GM04504 (cell line): ENCODE measurements around the gene SHMT1.
"Not testable (repeated sequence)": the region's sequence is repeated elsewhere in the genome, so short reads cannot be mapped to it uniquely, and the experiment has no call there.

Source experiments
- DNase-seq: peaks from one replicate; pipeline ENCODE4 v3.0.0-alpha.2; 2012; ENCODE audit warnings: low read depth

The SHMT1 gene

DNA sequence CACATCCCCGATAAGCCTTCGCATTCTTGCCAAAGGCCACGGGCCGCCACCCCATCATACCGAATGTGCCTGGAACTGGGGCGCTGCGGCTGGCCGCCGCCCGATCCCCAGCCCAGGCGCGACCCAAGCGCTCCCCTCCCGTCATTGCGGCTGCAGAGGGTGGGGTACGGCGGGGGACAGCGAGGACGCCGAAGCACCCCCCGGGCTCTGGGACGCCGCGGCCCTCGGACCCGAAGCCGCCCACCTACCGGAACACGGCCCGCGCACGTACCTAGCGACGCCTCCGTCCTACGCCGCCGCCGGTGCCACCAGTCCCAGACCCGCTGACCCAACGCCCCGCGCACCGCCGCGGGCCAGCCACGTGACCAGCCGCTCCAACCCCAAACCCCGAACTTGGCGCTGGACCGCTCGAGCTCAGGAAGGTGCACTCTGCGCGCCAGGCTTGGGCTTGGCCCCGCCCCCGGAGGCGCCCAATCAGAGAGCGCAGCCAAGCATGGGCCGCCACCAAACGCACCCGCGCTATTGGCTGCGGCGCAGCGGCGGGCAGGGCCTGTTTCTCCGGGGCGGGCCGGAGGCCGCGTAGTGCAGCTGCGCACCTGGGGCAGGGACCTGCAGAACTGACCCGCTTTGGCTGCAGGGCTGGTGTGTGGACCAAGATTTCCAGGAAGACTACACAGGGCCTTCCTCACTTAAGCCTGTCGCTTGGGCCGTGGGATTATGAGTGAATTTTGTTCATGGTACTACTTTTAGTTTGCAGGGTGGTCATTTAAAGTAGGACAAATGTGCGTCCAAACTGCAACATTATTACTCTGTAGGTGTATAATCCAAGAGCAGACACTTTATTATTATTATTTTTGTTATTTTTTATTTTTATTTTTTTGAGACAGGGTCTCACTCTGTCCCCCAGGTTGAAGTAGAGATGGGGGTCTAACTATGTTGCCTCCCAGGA is at the start of gene SHMT1:
Gene SHMT1 (minus strand): TSS at position 450 of the 949 bp plus-strand sequence. CDS start 7,569 bp downstream, outside the sequence.
- peak; percentile 65 for DNase-seq

DNA sequence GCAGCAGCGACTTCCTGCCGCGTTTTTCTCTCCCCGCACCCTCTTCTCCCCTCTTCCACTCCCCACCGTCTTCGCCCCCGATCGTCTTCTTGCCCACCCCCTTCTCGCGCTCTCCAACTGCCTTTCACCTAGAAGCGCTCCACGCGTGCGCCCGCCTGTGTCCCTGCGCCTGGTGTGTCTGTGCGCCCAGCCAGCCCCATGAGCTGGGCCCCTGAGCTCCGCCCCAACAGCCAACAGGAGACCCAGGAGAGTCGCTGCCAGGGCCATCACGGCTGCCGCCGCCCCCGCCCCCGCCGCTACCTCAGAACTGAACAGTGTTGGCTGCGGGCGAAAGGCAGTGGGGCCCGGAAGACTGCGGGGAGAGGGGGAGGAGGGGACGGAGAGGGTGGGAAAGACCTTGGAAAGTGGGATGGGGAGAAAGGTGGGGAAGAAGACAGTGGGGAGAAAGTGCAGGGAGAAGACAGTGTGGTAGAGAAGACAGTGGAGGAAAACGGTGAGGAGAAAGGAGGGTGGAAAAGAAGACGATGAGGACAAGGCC is 48.7 kb upstream of the SHMT1 start:
- not testable (repeated sequence) for DNase-seq

- peak; percentile 18 for DNase-seq
These were observed 48.1 kb upstream of the SHMT1 start for GRCh38 chr17:18411377-18411864.

DNA sequence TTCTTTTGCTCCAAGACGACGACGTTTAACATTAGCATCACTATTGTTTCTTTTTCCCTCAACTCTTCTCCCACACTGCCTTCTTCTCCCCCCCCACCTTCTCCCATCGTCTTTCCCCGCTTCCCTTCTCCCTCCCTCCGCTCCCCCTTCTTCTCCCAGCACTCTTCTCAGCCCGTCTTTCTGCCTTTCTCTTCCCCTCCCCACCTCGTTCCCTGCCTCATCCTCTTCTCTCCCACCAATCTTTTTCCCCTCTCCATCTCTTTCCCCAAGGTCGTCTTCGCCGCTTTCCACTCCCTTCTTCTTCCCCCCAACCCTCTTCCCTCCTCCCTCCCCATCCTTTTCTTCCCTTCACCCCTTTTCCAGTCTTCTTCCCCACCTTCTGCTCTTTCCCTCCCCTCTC is 47.4 kb upstream of the SHMT1 start:
- not testable (repeated sequence) for DNase-seq

DNA sequence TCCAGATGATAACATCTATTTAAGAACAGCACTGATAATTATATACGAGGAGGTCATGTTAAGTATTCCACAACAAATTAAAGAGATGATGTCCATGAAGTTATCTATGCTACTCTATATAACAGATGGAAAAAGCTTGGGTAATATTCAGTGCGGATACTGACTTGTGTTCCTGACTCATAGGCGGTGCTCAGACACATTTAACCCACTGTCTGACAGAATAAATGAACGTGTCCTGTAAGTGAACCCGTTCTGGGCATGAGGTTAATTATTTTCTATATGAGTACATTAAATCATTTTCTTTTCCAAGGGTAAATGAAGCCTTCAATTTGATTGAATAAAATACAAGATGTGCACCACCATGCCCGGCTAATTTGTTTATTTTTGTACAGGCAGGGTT is 46.0 kb upstream of the SHMT1 start:
- DNase-seq = not testable (repeated sequence)

GRCh38 chr17:18408906-18409305 is 45.6 kb upstream of the SHMT1 start:
- DNase-seq = not testable (repeated sequence)

- DNase-seq = not testable (repeated sequence)
These were observed 40.3 kb upstream of the SHMT1 start for GRCh38 chr17:18403604-18404003.

- not testable (repeated sequence) for DNase-seq
These were observed 39.8 kb upstream of the SHMT1 start for GRCh38 chr17:18403166-18403565.

GRCh38 chr17:18401872-18402590 is 38.7 kb upstream of the SHMT1 start:
- not testable (repeated sequence) for DNase-seq

DNA sequence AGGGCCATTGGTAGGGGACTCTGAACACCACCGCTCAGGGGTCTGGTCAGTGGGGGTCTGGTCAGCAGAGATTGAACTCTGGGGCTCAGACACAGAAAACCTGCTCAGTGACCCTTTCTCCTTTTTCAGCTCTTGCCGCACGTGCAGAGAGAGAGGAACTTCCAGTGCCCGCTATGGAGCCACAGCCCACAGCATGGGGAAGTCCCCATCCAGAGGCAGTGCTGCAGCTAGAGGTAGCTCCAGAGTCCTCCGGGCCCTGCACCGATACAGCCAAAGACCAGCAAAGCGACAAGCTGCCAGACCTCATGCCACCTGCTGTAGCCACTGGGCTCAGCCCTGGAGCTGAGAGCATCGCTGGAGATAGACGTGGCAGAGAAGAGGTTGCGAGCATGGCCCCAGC is 25.4 kb upstream of the SHMT1 start:
- not testable (repeated sequence) for DNase-seq

DNA sequence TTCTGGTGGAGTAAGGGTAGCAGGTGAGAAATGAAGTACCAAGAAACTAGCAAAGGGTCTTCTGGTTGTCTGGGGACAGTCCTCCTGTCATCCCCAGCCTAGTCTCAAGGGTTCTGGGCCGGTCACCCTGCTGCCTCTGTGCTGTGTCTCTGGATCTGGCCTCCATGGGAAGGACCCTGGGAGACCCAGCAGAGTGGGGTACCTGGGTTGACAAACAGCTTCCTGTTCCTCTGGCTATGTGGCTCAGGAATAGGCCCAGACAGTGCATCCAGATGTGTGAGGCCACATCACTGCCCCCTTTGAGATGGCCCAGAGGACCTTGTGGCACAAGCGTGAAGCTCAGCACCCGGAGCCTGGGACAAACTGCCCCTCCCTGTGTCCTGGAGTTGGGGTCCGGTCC is 24.9 kb upstream of the SHMT1 start:
- DNase-seq = not testable (repeated sequence)

DNA sequence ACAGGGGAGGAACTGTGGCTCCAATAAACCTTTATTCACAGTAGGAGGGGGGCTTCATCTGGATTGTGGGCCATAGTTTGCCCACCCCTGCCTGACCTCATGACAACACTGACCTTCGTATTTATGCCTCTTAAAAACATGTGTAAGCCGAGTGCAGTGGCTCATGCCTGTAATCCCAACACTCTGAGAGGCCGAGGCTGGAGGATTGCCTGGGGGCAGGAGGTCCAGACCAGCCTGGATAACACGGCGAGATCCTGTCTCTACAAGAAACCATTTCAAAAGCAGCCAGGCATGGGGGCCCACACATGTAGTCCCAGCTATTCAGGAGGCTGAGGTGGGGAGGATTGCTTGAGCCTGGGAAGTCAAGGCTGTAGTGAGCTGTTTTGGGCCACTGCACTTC is 24.2 kb upstream of the SHMT1 start:
- not testable (repeated sequence) for DNase-seq

GRCh38 chr17:18384271-18384670 is 20.9 kb upstream of the SHMT1 start:
- not testable (repeated sequence) for DNase-seq

DNA sequence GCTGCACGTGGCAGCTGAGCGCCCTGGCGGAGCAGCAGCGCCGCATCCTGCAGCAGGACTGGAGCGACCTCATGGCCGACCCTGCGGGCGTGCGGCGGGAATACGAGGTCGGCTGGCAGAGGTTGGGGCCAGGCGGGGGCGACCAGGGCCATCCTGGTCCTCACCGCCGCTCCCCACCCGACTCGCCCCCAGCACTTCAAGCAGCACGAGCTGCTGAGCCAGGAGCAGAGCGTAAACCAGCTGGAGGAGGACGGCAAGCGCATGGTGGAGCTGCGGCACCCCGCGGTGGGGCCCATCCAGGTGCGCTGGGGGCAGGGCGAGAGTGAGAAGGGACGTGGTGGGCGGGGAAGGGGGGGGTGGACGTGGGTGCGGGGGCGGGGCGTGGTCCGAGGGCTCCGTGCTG is 19.7 kb upstream of the SHMT1 start:
- not testable (repeated sequence) for DNase-seq

- DNase-seq = no peak
These were observed 19.2 kb upstream of the SHMT1 start for GRCh38 chr17:18382441-18383078.

DNA sequence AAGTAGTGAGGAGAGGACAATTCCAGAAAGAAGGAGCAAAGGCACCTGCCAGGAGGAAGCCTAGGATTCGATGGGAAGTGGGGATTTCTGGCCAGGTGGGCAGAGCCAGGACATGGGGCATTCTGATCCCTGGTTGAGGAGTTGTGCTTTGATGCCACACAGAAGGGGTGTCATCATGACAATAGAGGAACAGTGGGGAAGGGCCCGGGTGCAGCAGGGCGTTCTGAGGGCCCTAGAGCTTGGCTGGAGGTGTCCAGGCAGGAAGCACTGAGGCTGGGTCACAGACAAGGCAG is 18.5 kb upstream of the SHMT1 start:
- DNase-seq = no peak

DNA sequence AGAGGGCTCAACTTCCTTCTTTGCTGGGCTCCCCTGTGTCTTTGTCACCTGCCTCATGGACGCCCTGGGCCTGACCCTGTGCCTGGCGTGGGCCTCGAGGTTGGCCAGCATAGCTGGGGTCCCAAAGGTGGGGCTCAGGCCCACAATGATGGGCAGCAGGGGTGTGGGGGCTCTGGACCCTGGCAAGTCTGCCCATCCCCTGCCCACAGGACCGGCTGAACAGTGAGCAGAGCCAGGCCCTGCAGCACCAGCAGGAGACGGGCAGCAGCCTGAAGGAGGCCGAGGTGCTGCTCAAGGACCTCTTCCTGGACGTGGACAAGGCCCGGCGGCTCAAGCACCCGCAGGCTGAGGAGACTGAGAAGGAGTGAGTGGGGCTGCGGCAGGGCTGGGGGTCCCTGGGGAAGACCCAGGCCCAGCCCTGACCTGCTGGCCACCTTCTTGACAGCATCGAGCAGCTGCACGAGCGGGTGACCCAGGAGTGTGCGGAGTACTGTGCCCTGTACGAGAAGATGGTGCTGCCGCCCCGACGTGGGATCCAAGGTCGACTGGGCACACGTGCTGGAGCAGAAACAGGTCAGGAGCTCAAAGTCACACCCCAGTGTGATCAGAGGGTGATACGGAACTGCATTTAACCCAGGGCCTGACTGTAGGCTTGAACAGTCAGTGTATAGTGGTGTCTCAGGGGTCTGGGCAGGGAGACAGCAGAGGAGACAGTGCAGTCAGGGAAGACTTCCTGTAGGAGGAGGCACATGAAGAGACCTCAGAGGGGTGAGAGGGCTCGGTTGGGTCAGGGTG is 18.0 kb upstream of the SHMT1 start:
- DNase-seq = no peak

DNA sequence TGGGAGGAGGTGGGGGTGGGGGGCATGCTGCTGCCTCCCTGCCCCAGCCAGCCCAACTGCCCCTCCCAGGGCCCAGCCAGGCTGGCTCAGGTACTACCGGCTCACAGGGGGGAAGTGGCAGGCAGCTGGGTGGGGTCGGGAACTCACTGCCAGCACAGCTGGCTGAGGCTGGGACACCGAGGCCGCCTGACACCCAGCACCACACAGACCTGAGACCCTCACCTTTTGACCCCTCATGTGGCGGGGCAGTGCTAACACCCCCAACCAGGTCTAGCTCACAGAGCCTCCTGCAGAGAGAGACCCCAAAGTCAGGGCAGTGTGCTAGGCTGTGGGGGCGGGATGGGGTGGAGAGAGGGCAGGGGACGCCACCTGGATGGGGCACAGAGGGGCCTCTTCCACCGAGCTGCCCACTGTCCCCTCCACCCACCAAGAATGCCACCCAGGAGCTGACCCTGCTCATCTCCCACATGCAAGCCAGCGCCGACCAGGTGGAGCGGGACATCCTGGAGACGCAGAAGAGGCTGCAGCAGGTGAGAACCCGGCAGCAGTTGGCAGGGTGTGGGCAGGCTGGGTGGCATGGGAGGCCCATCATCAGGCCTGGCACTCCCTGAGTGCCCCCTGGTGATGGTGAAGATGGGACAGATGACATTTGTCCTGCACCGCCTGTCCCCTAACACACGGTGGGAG is 17.3 kb upstream of the SHMT1 start:
- no peak for DNase-seq

GRCh38 chr17:18379246-18380146 is 16.1 kb upstream of the SHMT1 start:
- DNase-seq = no peak

- not testable (repeated sequence) for DNase-seq
These were observed 15.3 kb upstream of the SHMT1 start for GRCh38 chr17:18378614-18379013.
